IMR-90 (cell line): Measurements from ENCODE around the gene SNRPA1. TPM values are rescaled to one million over a fixed set of nuclear protein-coding genes. Genes with fewer than 3 reads are reported as not detected.

Source experiments
- ATAC-seq: fragments of 200-7000 bp; cut with Tn5 transposase; 2 replicates; pipeline ENCODE4 v1.9.1; 2020; ENCODE audit warnings: low read depth, mild to moderate bottlenecking, moderate library complexity
- BruUV-seq: library from RNA; stranded (reverse); fragments of 400-500 nt; replicated peaks from 2 replicates; lab custom pipeline; 2021; lab: Mats Ljungman, UMichigan
- CTCF ChIA-PET: fragments of 300-600 bp; formaldehyde crosslinking; extraction: SDS; loops from one replicate; lab custom pipeline; 2021; ENCODE audit warnings: antibody characterized with exemption; lab: Yijun Ruan, JAX
- POLR2A ChIA-PET: fragments of 300-600 bp; sonication (Branson Sonifier 250); formaldehyde crosslinking; loops from one replicate; lab custom pipeline; 2022; ENCODE audit warnings: antibody characterized with exemption; ENCODE audit not compliant: unreplicated experiment; lab: Charles Lee
- DNase-seq: peaks from one replicate; pipeline ENCODE4 v3.0.0; 2013
- H2AFZ ChIP-seq: replicated peaks from 2 replicates; pipeline ENCODE3; 2013; ENCODE audit warnings: low read length, mild to moderate bottlenecking; ENCODE audit not compliant: poor library complexity
- H2AK5ac ChIP-seq: 2 replicates; pipeline ENCODE4 v1.6.1; 2013; ENCODE audit warnings: low read depth, low read length, inconsistent platforms
- H2AK9ac ChIP-seq: replicated peaks from 2 replicates; pipeline ENCODE3; 2013; ENCODE audit warnings: mild to moderate bottlenecking, low read depth, low read length, moderate library complexity; ENCODE audit not compliant: poor library complexity
- H2BK120ac ChIP-seq: 2 replicates; pipeline ENCODE4 v1.6.1; 2013; ENCODE audit warnings: low read depth, low read length, inconsistent platforms
- H2BK15ac ChIP-seq: 3 replicates; pipeline ENCODE4 v1.6.1; 2013; ENCODE audit warnings: low read depth, low read length, inconsistent platforms
- H2BK20ac ChIP-seq: 2 replicates; pipeline ENCODE4 v1.6.1; 2013; ENCODE audit warnings: low read depth, mild to moderate bottlenecking, inconsistent platforms, low read length, moderate library complexity
- H2BK5ac ChIP-seq: 2 replicates; pipeline ENCODE4 v1.6.1; 2013; ENCODE audit warnings: mild to moderate bottlenecking, low read depth, low read length, inconsistent platforms; ENCODE audit not compliant: poor library complexity, severe bottlenecking
- H3K14ac ChIP-seq: replicated peaks from 2 replicates; pipeline ENCODE4 v1.6.1; 2013; ENCODE audit warnings: low read depth, low read length, inconsistent platforms
- H3K18ac ChIP-seq: 2 replicates; pipeline ENCODE4 v1.6.1; 2013; ENCODE audit warnings: low read depth, low read length, control low read depth
- H3K23ac ChIP-seq: 2 replicates; pipeline ENCODE4 v1.6.1; 2013; ENCODE audit warnings: low read depth, low read length, inconsistent platforms
- H3K27ac ChIP-seq: 2 replicates; pipeline ENCODE4 v1.5.1; 2013; ENCODE audit warnings: mild to moderate bottlenecking, control low read depth, low read length; ENCODE audit not compliant: insufficient read depth
- H3K27me3 ChIP-seq: 2 replicates; pipeline ENCODE4 v1.6.1; 2013; ENCODE audit warnings: low read length; ENCODE audit not compliant: control insufficient read depth, insufficient read depth
- H3K36me3 ChIP-seq: 2 replicates; pipeline ENCODE4 v1.6.1; 2013; ENCODE audit warnings: low read length, mixed read lengths; ENCODE audit not compliant: control insufficient read depth, insufficient read depth
- H3K4ac ChIP-seq: 2 replicates; pipeline ENCODE4 v1.6.1; 2013; ENCODE audit warnings: low read depth, low read length, inconsistent platforms
- H3K4me1 ChIP-seq: 2 replicates; pipeline ENCODE4 v1.6.1; 2013; ENCODE audit warnings: low read length, mixed read lengths; ENCODE audit not compliant: control insufficient read depth, insufficient read depth
- H3K4me2 ChIP-seq: 2 replicates; pipeline ENCODE4 v1.6.1; 2013; ENCODE audit warnings: low read depth, mild to moderate bottlenecking, control low read depth, low read length, moderate library complexity
- H3K4me3 ChIP-seq: 2 replicates; pipeline ENCODE4 v1.5.1; 2013; ENCODE audit warnings: low read depth, mild to moderate bottlenecking, control low read depth, low read length, moderate library complexity; ENCODE audit not compliant: insufficient read depth
- H3K56ac ChIP-seq: 2 replicates; pipeline ENCODE4 v1.6.1; 2013; ENCODE audit warnings: low read length, inconsistent platforms; ENCODE audit not compliant: insufficient read depth; ENCODE audit errors: extremely low read depth
- H3K79me1 ChIP-seq, 2 experiments: 2 replicates each; pipeline ENCODE4 v1.6.1; 2013; ENCODE audit warnings: low read length in 2 of 2, inconsistent platforms in 1 of 2, low read depth in 1 of 2
- H3K9ac ChIP-seq: 2 replicates; pipeline ENCODE4 v1.6.1; 2013; ENCODE audit warnings: low read depth, low read length, control low read depth
- H3K9me1 ChIP-seq: 2 replicates; pipeline ENCODE4 v1.6.1; 2013; ENCODE audit warnings: low read length, inconsistent platforms; ENCODE audit not compliant: insufficient read depth
- H3K9me3 ChIP-seq: 2 replicates; pipeline ENCODE4 v1.6.1; 2013; ENCODE audit warnings: low read length; ENCODE audit not compliant: control insufficient read depth, insufficient read depth
- H4K20me1 ChIP-seq: 2 replicates; pipeline ENCODE4 v1.6.1; 2013; ENCODE audit warnings: low read length, inconsistent platforms; ENCODE audit not compliant: insufficient read depth
- H4K5ac ChIP-seq: 2 replicates; pipeline ENCODE4 v1.6.1; 2013; ENCODE audit warnings: mild to moderate bottlenecking, low read depth, low read length, control low read depth
- H4K8ac ChIP-seq, 2 experiments: 2 replicates each; pipeline ENCODE4 v1.6.1; 2013; ENCODE audit warnings: low read depth in 2 of 2, low read length in 2 of 2, control low read depth in 1 of 2, inconsistent platforms in 1 of 2
- H4K91ac ChIP-seq: 2 replicates; pipeline ENCODE4 v1.6.1; 2013; ENCODE audit warnings: low read depth, low read length, inconsistent platforms; ENCODE audit not compliant: insufficient read depth
- CEBPB ChIP-seq: IDR thresholded peaks from 2 replicates; pipeline ENCODE4 v1.6.1; 2012; ENCODE audit warnings: low read depth, low read length, improper control_type of control experiment
- CHD1 ChIP-seq: IDR thresholded peaks from 2 replicates; pipeline ENCODE4 v1.6.1; 2012; ENCODE audit warnings: low read depth, low read length, improper control_type of control experiment
- CTCF ChIP-seq: conservative IDR thresholded peaks from 2 replicates; pipeline ENCODE4 v1.5.1; 2012; ENCODE audit warnings: mild to moderate bottlenecking, low read depth, low read length, improper control_type of control experiment
- FOS ChIP-seq: fragments of 150-350 bp; IDR thresholded peaks from 2 replicates; pipeline ENCODE4 v1.6.1; 2016; ENCODE audit warnings: low read depth, low read length
- MXI1 ChIP-seq: IDR thresholded peaks from 2 replicates; pipeline ENCODE4 v1.6.1; 2012; ENCODE audit warnings: low read depth, mild to moderate bottlenecking, low read length, moderate library complexity, borderline replicate concordance
- POLR2A ChIP-seq: IDR thresholded peaks from 2 replicates; pipeline ENCODE4 v1.6.1; 2012; ENCODE audit warnings: mild to moderate bottlenecking, low read depth, low read length
- RAD21 ChIP-seq: IDR thresholded peaks from 2 replicates; pipeline ENCODE4 v1.6.1; 2012; ENCODE audit warnings: low read length, improper control_type of control experiment
- RCOR1 ChIP-seq: IDR thresholded peaks from 2 replicates; pipeline ENCODE4 v1.6.1; 2012; ENCODE audit warnings: mild to moderate bottlenecking, low read length, improper control_type of control experiment; ENCODE audit not compliant: insufficient replicate concordance
- RFX5 ChIP-seq: IDR thresholded peaks from 2 replicates; pipeline ENCODE4 v1.8.0; 2012; ENCODE audit warnings: low read depth, mild to moderate bottlenecking, low read length, moderate library complexity
- USF2 ChIP-seq: fragments of 150-350 bp; IDR thresholded peaks from 2 replicates; pipeline ENCODE4 v1.6.1; 2017; ENCODE audit warnings: mild to moderate bottlenecking, antibody characterized with exemption, low read length, low read depth
- WGBS, 2 experiments: methylation state at CpG; one replicate each; pipeline versions ENCODE4 v1.1.5 to v1.1.7; 2013; ENCODE audit warnings: missing lambda C conversion rate in 2 of 2; ENCODE audit not compliant: insufficient read length in 1 of 2; ENCODE audit errors: extremely low coverage in 2 of 2; 5-methylcytosine and 5-hydroxymethylcytosine counted together
- dilution Hi-C: fragments of 300-500 bp; cut with HindIII; formaldehyde crosslinking; loops from one replicate; pipeline ENCODE4 v1.14.3; 2018; ENCODE audit warnings: low sequenced_read_pairs; ENCODE audit not compliant: unreplicated experiment
- in situ Hi-C: fragments of 300-500 bp; cut with MboI; formaldehyde crosslinking; loops from 3 replicates; pipeline ENCODE4 v1.14.3; 2019; ENCODE audit warnings: low sequenced_read_pairs, inconsistent platforms, mixed read lengths
- intact Hi-C: fragments of 100-400 bp; cut with micrococcal nuclease; formaldehyde crosslinking; loops from 2 replicates; pipeline ENCODE4 v1.10.0; 2022
- polyA plus RNA-seq, 3 experiments: library from polyadenylated mRNA; depleted of rRNA; stranded (reverse); fragments of >200 nt; gene quantifications; 2 replicates each; pipeline ENCODE4 v1.2.3, GENCODE V29; 2012; ENCODE audit warnings: low replicate concordance in 1 of 3
- total RNA-seq: library from RNA; depleted of rRNA; stranded (reverse); fragments of >200 nt; gene quantifications from 2 replicates; pipeline ENCODE4 v1.2.3, GENCODE V29; 2012
- TF ChIP-seq, protein P1 (sequence below): fragments of 150-350 bp; IDR thresholded peaks from 2 replicates; pipeline ENCODE4 v1.6.1; 2016; ENCODE audit warnings: low read depth, mild to moderate bottlenecking, low read length, moderate library complexity, borderline replicate concordance

SNRPA1 gene
- total and polyA plus RNA-seq, 2 of the 4 experiments (the other 2 are of a cell fraction): 37.1 to 79.9 TPM

DNA sequence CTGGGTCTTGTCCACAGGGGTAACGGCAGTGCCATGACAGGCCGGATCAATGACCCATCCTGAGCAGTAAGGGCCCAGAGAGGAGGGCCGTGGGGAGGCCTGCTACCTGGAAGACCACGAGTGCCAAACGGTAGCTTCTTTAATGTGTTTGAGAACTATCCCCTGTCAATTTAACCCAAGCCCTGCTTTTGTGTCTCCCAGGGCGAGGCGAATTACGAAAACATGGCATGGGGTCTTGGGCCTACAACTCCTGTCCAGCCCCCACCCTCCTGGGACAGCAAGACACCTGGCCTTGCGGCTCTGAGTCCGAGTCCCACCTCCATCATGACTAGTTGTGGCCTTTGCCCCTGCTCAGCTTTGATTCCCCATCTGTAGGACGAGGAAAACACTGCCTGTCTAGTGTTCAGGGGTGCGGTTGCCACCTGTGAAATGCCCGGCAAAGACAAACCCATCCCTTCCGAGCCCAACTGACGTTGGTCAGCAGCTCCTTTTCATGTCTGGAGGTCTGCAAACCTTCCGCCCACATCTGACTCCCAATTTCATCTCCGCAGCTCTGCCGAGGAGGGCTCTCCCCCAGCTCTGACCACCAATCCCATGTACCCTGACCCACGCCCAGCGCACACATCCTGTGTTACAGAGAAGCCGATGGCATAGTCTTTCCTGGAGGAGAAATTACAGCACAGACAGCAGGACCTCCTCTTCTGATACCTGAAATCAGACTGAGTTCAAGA is 28.9 kb upstream of the SNRPA1 start:
- Histone ChIP-seq H2BK20ac (no peak overlapping the region), H3K36me3 (no peaks in the 10 kb centered on the region), H3K27me3 (peaks cover 37% of the 10 kb centered on the region), H3K14ac (no peak overlapping the region), H2BK15ac (no peak overlapping the region), H3K27ac (no peak overlapping the region), H2BK120ac (no peak overlapping the region), H3K18ac (no peak overlapping the region), H3K56ac (no peak overlapping the region), H3K9ac (no peak overlapping the region), H3K79me1 (no peaks in the 10 kb centered on the region), H2AK9ac (no peak overlapping the region), H4K5ac (no peak overlapping the region), H3K9me3 (no peaks in the 10 kb centered on the region), H3K9me1 (no peaks in the 10 kb centered on the region), H2BK5ac (no peak overlapping the region), H3K4me2 (no peak overlapping the region), H3K4me1 (no peaks in the 10 kb centered on the region), H3K4ac (no peak overlapping the region), H2AFZ (no peak overlapping the region), H4K8ac (no peak overlapping the region), H2AK5ac (no peak overlapping the region), H3K4me3 (no peak overlapping the region), H4K20me1 (no peaks in the 10 kb centered on the region), H4K91ac (no peak overlapping the region), H3K23ac (no peak overlapping the region)
- ATAC-seq: no peak
- no peak for DNase-seq
- 61% methylated on average over 12 of the region's 21 CpGs; no CpG with 5 or more reads in 1 of the 2 experiments for WGBS, 2 experiments
- in situ Hi-C loops (no loop called here), dilution Hi-C loops (no loop called here), intact Hi-C loops (no loop called here)
- ChIA-PET CTCF (interaction anchor here (0.6 kb wide), 1 partner anchor 318 kb away, joined by 3 read pairs; no protein-coding TSS in a partner anchor), POLR2A (no interaction called here)
- no peak for TF ChIP-seq FOS
- TF ChIP-seq USF2: no peak
- TF ChIP-seq RAD21: no peak
- no peak for TF ChIP-seq CEBPB
- no peak for TF ChIP-seq CHD1
- TF ChIP-seq MXI1: no peak
- no peak for TF ChIP-seq POLR2A
- no peak for TF ChIP-seq CTCF
- TF ChIP-seq, protein P1, sequence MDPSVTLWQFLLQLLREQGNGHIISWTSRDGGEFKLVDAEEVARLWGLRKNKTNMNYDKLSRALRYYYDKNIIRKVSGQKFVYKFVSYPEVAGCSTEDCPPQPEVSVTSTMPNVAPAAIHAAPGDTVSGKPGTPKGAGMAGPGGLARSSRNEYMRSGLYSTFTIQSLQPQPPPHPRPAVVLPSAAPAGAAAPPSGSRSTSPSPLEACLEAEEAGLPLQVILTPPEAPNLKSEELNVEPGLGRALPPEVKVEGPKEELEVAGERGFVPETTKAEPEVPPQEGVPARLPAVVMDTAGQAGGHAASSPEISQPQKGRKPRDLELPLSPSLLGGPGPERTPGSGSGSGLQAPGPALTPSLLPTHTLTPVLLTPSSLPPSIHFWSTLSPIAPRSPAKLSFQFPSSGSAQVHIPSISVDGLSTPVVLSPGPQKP: no peak
- TF ChIP-seq RFX5: no peak
- TF ChIP-seq RCOR1: no peak
- BruUV-seq: no TSS peak
